OCI-LY1 (cell line): ENCODE results near the gene ERICH3.

Source experiments
- EZH2 ChIP-seq: fragments of 200-600 bp; sonication (generic), shearing (Covaris generic); IDR thresholded peaks from 2 replicates; pipeline ENCODE4 v1.8.0; 2017; ENCODE audit warnings: borderline replicate concordance, mixed run types, mild to moderate bottlenecking, antibody characterized with exemption, low read length, moderate library complexity, mixed read lengths
- TF ChIP-seq, protein P1 (sequence below): fragments of 200-600 bp; sonication (generic), shearing (Covaris generic); IDR thresholded peaks from 2 replicates; pipeline ENCODE4 v1.5.1; 2017; ENCODE audit warnings: mild to moderate bottlenecking, antibody characterized with exemption, low read length, moderate library complexity, mixed read lengths

DNA sequence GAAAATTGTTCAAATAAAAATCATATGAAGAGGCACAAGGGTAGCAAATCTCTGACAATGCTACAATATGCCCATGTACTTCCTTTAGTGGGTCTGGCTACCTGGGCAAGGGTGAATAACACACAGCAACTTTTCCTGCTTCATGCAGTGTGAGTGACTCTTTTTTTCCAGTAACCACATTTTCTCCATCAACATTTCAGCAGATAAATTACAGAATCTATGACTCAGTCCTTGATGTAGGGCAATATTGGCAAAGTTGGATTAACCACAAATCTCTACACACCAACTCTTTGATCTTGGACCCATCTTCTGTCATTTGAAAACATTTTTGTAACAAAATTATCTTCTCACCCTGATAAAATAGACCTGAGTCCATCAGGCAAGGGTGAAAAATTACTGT, 31.7 kb downstream of the ERICH3 start:
- TF ChIP-seq, protein P1, sequence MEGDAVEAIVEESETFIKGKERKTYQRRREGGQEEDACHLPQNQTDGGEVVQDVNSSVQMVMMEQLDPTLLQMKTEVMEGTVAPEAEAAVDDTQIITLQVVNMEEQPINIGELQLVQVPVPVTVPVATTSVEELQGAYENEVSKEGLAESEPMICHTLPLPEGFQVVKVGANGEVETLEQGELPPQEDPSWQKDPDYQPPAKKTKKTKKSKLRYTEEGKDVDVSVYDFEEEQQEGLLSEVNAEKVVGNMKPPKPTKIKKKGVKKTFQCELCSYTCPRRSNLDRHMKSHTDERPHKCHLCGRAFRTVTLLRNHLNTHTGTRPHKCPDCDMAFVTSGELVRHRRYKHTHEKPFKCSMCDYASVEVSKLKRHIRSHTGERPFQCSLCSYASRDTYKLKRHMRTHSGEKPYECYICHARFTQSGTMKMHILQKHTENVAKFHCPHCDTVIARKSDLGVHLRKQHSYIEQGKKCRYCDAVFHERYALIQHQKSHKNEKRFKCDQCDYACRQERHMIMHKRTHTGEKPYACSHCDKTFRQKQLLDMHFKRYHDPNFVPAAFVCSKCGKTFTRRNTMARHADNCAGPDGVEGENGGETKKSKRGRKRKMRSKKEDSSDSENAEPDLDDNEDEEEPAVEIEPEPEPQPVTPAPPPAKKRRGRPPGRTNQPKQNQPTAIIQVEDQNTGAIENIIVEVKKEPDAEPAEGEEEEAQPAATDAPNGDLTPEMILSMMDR, result no peak
- no peak for TF ChIP-seq EZH2
